HepG2 (cell line): ENCODE results near the gene TMEM19. TPM values are rescaled to one million over a fixed set of nuclear protein-coding genes. Genes with fewer than 3 reads are reported as not detected.

Experiments
- ARNTL ChIP-seq: sonication (generic); formaldehyde crosslinking; IDR thresholded peaks from 2 replicates; pipeline ENCODE4 v1.4.0; 2020; ENCODE audit warnings: mild to moderate bottlenecking, missing genetic modification reagents
- DMAP1 ChIP-seq: IDR thresholded peaks from 2 replicates; pipeline ENCODE4 v1.6.1; 2016
- HNRNPK ChIP-seq: fragments of 200-400 bp; formaldehyde crosslinking; IDR thresholded peaks from 2 replicates; pipeline ENCODE4 v1.6.1; 2018; ENCODE audit warnings: low read length, low read depth, moderate library complexity, mild to moderate bottlenecking; ENCODE audit not compliant: poor library complexity, severe bottlenecking
- HOXA5 ChIP-seq: sonication (generic); formaldehyde crosslinking; IDR thresholded peaks from 2 replicates; pipeline ENCODE4 v1.4.0; 2020; ENCODE audit warnings: missing genetic modification reagents
- KMT2B ChIP-seq: IDR thresholded peaks from 2 replicates; pipeline ENCODE4 v1.6.1; 2016; ENCODE audit warnings: missing genetic modification reagents, missing compliant biosample characterization
- MEIS1 ChIP-seq: sonication (generic); formaldehyde crosslinking; IDR thresholded peaks from 2 replicates; pipeline ENCODE4 v1.9.0; 2021; ENCODE audit warnings: mild to moderate bottlenecking, missing genetic modification reagents, moderate library complexity, borderline replicate concordance
- MIER3 ChIP-seq: IDR thresholded peaks from 2 replicates; pipeline ENCODE4 v1.6.1; 2016; ENCODE audit warnings: missing compliant biosample characterization, borderline replicate concordance
- NCOR1 ChIP-seq: fragments of 200-600 bp; sonication (generic); IDR thresholded peaks from 2 replicates; pipeline ENCODE4 v1.7.0; 2017; ENCODE audit warnings: antibody characterized with exemption, low read length, borderline replicate concordance
- RBFOX2 ChIP-seq: fragments of 200-400 bp; formaldehyde crosslinking; IDR thresholded peaks from 2 replicates; pipeline ENCODE4 v1.6.1; 2017; ENCODE audit warnings: low read depth, mild to moderate bottlenecking, low read length
- SAP130 ChIP-seq: IDR thresholded peaks from 2 replicates; pipeline ENCODE4 v1.6.1; 2016; ENCODE audit warnings: low read depth
- SRF ChIP-seq: IDR thresholded peaks from 2 replicates; pipeline ENCODE4 v1.6.1; 2011; ENCODE audit warnings: mild to moderate bottlenecking, low read depth, low read length, moderate library complexity
- ZNF274 ChIP-seq: sonication (generic); formaldehyde crosslinking; IDR thresholded peaks from 2 replicates; pipeline ENCODE4 v1.5.1; 2020; ENCODE audit warnings: mild to moderate bottlenecking, missing genetic modification reagents
- ZNF3 ChIP-seq: IDR thresholded peaks from 2 replicates; pipeline ENCODE4 v1.7.0; 2017; ENCODE audit warnings: inconsistent platforms
- ZNF329 ChIP-seq: sonication (generic); formaldehyde crosslinking; IDR thresholded peaks from 2 replicates; pipeline ENCODE4 v1.9.0; 2021; ENCODE audit warnings: low read depth, mild to moderate bottlenecking, missing genetic modification reagents
- ZNF343 ChIP-seq: sonication (generic); formaldehyde crosslinking; IDR thresholded peaks from 2 replicates; pipeline ENCODE4 v1.4.0; 2020; ENCODE audit warnings: mild to moderate bottlenecking, missing genetic modification reagents
- ZNF460 ChIP-seq: sonication (generic); formaldehyde crosslinking; IDR thresholded peaks from 2 replicates; pipeline ENCODE4 v1.5.1; 2020; ENCODE audit warnings: missing genetic modification reagents, mild to moderate bottlenecking, borderline replicate concordance
- ZNF747 ChIP-seq: sonication (generic); formaldehyde crosslinking; IDR thresholded peaks from 2 replicates; pipeline ENCODE4 v1.8.1; 2023; ENCODE audit warnings: missing genetic modification reagents, mild to moderate bottlenecking, borderline replicate concordance
- ZNF790 ChIP-seq: sonication (generic); formaldehyde crosslinking; IDR thresholded peaks from 2 replicates; pipeline ENCODE4 v1.8.0; 2022; ENCODE audit warnings: missing genetic modification reagents, mild to moderate bottlenecking, borderline replicate concordance
- polyA plus RNA-seq, 8 experiments: library from polyadenylated mRNA; depleted of rRNA in 3 of 8; stranded (reverse) in 7 of 8; unstranded in 1 of 8; fragments of >200 nt; fragmentation: Illumina TruSeq in 4 of 8; extraction: Trizol in 4 of 8; gene quantifications; 2 replicates each; pipeline versions ENCODE4 v1.2.1 to v1.2.3, GENCODE V29; 2011 to 2016; ENCODE audit warnings: low read depth in 4 of 8, missing spikeins in 1 of 8, mixed read lengths in 1 of 8; ENCODE audit not compliant: insufficient read depth in 1 of 8
- total RNA-seq, 5 experiments: library from RNA; depleted of rRNA; stranded (reverse); fragments of >200 nt; fragmentation: Illumina TruSeq; extraction: Trizol; gene quantifications; 2 replicates each; pipeline ENCODE4 v1.2.3, GENCODE V29; 2016; ENCODE audit warnings: low read depth in 1 of 5
- TF ChIP-seq, protein P1 (sequence below): sonication (generic); formaldehyde crosslinking; IDR thresholded peaks from 2 replicates; pipeline ENCODE4 v1.4.0; 2020; ENCODE audit warnings: missing genetic modification reagents, borderline replicate concordance
- TF ChIP-seq, protein P2 (sequence below): IDR thresholded peaks from 2 replicates; pipeline ENCODE4 v1.6.1; 2016; ENCODE audit warnings: low read depth, borderline replicate concordance
- TF ChIP-seq, protein P3 (sequence below): sonication (generic); formaldehyde crosslinking; IDR thresholded peaks from 2 replicates; pipeline ENCODE4 v1.4.0; 2020; ENCODE audit warnings: mild to moderate bottlenecking, missing genetic modification reagents
- TF ChIP-seq, protein P4 (sequence below): sonication (generic); formaldehyde crosslinking; conservative IDR thresholded peaks from 2 replicates; pipeline ENCODE4 v1.8.0; 2022; ENCODE audit warnings: mild to moderate bottlenecking, moderate library complexity, missing genetic modification reagents

TMEM19 gene
- total and polyA plus RNA-seq, 2 of the 13 experiments (the other 11 are each of a cell fraction or from before 2014, with no cell fraction given): 16.9 to 22.5 TPM

DNA sequence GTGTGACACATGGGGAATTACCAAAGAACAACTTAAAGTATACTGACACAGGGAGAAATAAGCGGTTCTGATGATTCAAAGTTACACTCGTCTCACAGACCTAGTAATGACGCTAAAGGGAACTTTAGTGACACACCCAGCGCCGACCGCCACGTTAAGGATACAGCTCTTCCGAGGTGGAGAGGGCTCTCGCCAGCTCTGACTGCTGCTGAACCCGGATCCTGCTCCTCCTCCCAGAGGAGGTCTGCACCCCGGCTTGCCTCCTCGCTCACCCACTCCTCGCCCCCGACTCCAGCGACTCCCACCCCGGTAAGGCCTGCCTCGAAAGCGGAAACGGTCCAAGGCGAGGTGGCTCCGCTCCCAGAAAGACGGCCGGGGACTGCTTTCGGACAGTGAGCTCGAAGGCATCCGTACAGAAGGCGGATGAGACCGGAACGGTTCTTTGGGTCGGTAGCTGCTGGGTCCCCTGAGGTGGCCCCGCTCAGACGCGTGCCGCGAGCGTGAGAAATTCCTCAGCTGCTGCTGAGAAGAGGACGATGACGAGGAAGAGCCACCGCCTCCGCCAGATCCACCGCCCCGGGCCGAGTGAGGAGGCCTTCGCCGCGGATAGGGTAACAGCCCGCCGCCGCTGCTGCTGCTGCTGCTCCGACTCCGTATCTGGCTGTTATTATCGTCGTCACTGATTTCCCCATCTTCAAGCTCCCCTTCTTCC, 22.9 kb upstream of the TMEM19 start (continued):
- TF ChIP-seq, protein P1, sequence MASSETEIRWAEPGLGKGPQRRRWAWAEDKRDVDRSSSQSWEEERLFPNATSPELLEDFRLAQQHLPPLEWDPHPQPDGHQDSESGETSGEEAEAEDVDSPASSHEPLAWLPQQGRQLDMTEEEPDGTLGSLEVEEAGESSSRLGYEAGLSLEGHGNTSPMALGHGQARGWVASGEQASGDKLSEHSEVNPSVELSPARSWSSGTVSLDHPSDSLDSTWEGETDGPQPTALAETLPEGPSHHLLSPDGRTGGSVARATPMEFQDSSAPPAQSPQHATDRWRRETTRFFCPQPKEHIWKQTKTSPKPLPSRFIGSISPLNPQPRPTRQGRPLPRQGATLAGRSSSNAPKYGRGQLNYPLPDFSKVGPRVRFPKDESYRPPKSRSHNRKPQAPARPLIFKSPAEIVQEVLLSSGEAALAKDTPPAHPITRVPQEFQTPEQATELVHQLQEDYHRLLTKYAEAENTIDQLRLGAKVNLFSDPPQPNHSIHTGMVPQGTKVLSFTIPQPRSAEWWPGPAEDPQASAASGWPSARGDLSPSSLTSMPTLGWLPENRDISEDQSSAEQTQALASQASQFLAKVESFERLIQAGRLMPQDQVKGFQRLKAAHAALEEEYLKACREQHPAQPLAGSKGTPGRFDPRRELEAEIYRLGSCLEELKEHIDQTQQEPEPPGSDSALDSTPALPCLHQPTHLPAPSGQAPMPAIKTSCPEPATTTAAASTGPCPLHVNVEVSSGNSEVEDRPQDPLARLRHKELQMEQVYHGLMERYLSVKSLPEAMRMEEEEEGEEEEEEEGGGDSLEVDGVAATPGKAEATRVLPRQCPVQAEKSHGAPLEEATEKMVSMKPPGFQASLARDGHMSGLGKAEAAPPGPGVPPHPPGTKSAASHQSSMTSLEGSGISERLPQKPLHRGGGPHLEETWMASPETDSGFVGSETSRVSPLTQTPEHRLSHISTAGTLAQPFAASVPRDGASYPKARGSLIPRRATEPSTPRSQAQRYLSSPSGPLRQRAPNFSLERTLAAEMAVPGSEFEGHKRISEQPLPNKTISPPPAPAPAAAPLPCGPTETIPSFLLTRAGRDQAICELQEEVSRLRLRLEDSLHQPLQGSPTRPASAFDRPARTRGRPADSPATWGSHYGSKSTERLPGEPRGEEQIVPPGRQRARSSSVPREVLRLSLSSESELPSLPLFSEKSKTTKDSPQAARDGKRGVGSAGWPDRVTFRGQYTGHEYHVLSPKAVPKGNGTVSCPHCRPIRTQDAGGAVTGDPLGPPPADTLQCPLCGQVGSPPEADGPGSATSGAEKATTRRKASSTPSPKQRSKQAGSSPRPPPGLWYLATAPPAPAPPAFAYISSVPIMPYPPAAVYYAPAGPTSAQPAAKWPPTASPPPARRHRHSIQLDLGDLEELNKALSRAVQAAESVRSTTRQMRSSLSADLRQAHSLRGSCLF (CRISPR knock-in tag): 0 out of 2 replicates have a peak, but pooled peaks have one; percentile 42
- TF ChIP-seq ZNF343 (CRISPR knock-in tag): no peak; the same call in 1 of the 2 replicates
- TF ChIP-seq, protein P2, sequence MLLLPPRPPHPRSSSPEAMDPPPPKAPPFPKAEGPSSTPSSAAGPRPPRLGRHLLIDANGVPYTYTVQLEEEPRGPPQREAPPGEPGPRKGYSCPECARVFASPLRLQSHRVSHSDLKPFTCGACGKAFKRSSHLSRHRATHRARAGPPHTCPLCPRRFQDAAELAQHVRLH (CRISPR knock-in tag): no peak
- no peak for TF ChIP-seq SRF
- TF ChIP-seq ZNF460: no peak
- TF ChIP-seq HOXA5 (CRISPR knock-in tag): no peak; the same call in 1 of the 2 replicates
- no peak for TF ChIP-seq ZNF329 (CRISPR knock-in tag)
- no peak for TF ChIP-seq ARNTL
- no peak for TF ChIP-seq HNRNPK
- no peak for TF ChIP-seq ZNF274
- TF ChIP-seq, protein P3, sequence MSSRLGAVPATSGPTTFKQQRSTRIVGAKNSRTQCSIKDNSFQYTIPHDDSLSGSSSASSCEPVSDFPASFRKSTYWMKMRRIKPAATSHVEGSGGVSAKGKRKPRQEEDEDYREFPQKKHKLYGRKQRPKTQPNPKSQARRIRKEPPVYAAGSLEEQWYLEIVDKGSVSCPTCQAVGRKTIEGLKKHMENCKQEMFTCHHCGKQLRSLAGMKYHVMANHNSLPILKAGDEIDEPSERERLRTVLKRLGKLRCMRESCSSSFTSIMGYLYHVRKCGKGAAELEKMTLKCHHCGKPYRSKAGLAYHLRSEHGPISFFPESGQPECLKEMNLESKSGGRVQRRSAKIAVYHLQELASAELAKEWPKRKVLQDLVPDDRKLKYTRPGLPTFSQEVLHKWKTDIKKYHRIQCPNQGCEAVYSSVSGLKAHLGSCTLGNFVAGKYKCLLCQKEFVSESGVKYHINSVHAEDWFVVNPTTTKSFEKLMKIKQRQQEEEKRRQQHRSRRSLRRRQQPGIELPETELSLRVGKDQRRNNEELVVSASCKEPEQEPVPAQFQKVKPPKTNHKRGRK: no peak
- TF ChIP-seq ZNF790 (CRISPR knock-in tag): no peak
- TF ChIP-seq, protein P4, sequence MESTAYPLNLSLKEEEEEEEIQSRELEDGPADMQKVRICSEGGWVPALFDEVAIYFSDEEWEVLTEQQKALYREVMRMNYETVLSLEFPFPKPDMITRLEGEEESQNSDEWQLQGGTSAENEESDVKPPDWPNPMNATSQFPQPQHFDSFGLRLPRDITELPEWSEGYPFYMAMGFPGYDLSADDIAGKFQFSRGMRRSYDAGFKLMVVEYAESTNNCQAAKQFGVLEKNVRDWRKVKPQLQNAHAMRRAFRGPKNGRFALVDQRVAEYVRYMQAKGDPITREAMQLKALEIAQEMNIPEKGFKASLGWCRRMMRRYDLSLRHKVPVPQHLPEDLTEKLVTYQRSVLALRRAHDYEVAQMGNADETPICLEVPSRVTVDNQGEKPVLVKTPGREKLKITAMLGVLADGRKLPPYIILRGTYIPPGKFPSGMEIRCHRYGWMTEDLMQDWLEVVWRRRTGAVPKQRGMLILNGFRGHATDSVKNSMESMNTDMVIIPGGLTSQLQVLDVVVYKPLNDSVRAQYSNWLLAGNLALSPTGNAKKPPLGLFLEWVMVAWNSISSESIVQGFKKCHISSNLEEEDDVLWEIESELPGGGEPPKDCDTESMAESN: 0 out of 2 replicates have a peak, but pooled peaks have one; percentile 35
- no peak for TF ChIP-seq DMAP1 (CRISPR knock-in tag)
- TF ChIP-seq RBFOX2: peak; percentile 74
- no peak for TF ChIP-seq ZNF747 (CRISPR knock-in tag)
- TF ChIP-seq KMT2B (CRISPR knock-in tag): no peak
- TF ChIP-seq NCOR1: no peak
- peak; percentile 20; the same call in 1 of the 2 replicates for TF ChIP-seq SAP130 (CRISPR knock-in tag)
- no peak for TF ChIP-seq ZNF3
- no peak for TF ChIP-seq MIER3 (CRISPR knock-in tag)
- no peak for TF ChIP-seq MEIS1 (CRISPR knock-in tag)
